DOHH2 (cell line): ENCODE measurements around the gene ALG9.

ENCODE experiments used
- EZH2phosphoT487 ChIP-seq: fragments of 200-600 bp; sonication (generic); IDR thresholded peaks from 2 replicates; pipeline ENCODE4 v1.6.1; 2017; ENCODE audit warnings: borderline replicate concordance, mild to moderate bottlenecking, antibody characterized with exemption, low read length, moderate library complexity, mixed read lengths
- TF ChIP-seq, protein P1 (sequence below): fragments of 200-600 bp; sonication (generic); IDR thresholded peaks from one replicate; pipeline ENCODE4 v1.5.1; 2014; ENCODE audit warnings: antibody characterized with exemption, mild to moderate bottlenecking, low read depth, low read length; ENCODE audit not compliant: poor library complexity, severe bottlenecking

DNA sequence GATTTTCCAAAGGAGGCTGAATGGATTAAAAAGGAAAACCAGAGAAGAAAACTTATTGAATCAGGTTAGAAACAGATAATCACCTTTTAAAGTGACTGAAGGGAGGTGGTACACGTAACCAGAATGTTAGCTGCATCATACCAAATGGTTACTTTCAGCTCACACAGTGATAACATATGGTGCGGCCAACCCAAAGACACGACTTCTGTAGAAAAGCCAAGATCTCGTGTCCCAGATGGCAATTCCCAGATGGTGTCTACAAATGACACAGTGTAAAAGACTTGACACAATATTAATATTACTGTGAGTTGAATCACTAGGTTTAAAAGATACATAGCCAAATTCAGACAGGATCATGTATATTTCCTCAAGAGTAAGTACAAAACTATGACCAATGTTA lies 110.3 kb downstream of the ALG9 start:
- TF ChIP-seq, protein P1, sequence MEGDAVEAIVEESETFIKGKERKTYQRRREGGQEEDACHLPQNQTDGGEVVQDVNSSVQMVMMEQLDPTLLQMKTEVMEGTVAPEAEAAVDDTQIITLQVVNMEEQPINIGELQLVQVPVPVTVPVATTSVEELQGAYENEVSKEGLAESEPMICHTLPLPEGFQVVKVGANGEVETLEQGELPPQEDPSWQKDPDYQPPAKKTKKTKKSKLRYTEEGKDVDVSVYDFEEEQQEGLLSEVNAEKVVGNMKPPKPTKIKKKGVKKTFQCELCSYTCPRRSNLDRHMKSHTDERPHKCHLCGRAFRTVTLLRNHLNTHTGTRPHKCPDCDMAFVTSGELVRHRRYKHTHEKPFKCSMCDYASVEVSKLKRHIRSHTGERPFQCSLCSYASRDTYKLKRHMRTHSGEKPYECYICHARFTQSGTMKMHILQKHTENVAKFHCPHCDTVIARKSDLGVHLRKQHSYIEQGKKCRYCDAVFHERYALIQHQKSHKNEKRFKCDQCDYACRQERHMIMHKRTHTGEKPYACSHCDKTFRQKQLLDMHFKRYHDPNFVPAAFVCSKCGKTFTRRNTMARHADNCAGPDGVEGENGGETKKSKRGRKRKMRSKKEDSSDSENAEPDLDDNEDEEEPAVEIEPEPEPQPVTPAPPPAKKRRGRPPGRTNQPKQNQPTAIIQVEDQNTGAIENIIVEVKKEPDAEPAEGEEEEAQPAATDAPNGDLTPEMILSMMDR: no peak
- TF ChIP-seq EZH2phosphoT487: no peak
